Measurements from ENCODE around the gene GARIN5B. TPM values are rescaled to one million over a fixed set of nuclear protein-coding genes. Genes with fewer than 3 reads are reported as not detected.
A peak's percentile ranks its signal among the peaks of the same experiment; 100 is the strongest.

GARIN5B gene
- total and polyA plus RNA-seq, 2 experiments from 2014 or later: not detected

DNA sequence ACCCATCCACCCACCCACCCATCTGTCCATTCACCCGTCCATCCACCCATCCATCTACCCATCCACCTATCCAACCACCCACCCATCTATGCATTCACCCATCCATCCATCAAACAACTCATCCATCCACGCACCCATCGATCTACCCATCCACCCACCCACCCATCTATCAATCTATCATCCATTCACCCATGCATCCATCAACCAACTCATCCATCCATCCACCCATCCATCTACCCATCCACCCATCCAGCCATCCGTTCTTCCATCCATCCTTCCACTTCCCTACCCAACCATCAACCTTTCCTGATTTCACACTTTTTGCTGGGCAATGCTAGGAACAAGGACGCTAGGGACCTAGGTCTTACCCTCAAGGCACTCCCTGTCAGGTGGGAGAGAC is 19.0 kb upstream of the GARIN5B start:
- Histone ChIP-seq H3K4me3 (no peak overlapping the region), H4K20me1 (replicated peaks; ENCODE audit: insufficient read depth) (peaks cover 16% of the 10 kb centered on the region), H3K79me2 (replicated peaks; ENCODE audit: insufficient read depth) (peaks cover 17% of the 10 kb centered on the region), H3K27me3 (ENCODE audit: insufficient read depth) (peaks cover 33% of the 10 kb centered on the region), H2AFZ (no peak overlapping the region), H3K9me2 (ENCODE audit: insufficient read depth) (no peaks in the 10 kb centered on the region), H3K36me3 (ENCODE audit: insufficient read depth) (peaks cover 4% of the 10 kb centered on the region; the same call in 1 of the 2 replicates), H3F3A (replicated peaks; ENCODE audit: low read depth) (peaks cover 22% of the 10 kb centered on the region), H3K27ac (ENCODE audit: low read depth) (no peak overlapping the region), H3K4me2 (no peak overlapping the region), H3K4me1 (ENCODE audit: insufficient read depth) (peaks cover 30% of the 10 kb centered on the region)
- Mint-ChIP-seq H3K4me3 (peak overlapping the region; percentile 40; the same call in 1 of the 3 replicates), H3K36me3 (ENCODE audit: low read depth) (peaks cover 17% of the 10 kb centered on the region), H3K27ac (no peak overlapping the region), H3K4me1 (peaks cover 33% of the 10 kb centered on the region), H3K27me3 (ENCODE audit: insufficient read depth, low read depth, poor library complexity) (peaks cover 46% of the 10 kb centered on the region), H3K9me3 (peaks cover 5% of the 10 kb centered on the region; the same call in 2 of the 3 replicates)
- no peak for ATAC-seq
- DNase-seq (ENCODE audit: low spot score): no peak
- TF ChIP-seq, protein P1, sequence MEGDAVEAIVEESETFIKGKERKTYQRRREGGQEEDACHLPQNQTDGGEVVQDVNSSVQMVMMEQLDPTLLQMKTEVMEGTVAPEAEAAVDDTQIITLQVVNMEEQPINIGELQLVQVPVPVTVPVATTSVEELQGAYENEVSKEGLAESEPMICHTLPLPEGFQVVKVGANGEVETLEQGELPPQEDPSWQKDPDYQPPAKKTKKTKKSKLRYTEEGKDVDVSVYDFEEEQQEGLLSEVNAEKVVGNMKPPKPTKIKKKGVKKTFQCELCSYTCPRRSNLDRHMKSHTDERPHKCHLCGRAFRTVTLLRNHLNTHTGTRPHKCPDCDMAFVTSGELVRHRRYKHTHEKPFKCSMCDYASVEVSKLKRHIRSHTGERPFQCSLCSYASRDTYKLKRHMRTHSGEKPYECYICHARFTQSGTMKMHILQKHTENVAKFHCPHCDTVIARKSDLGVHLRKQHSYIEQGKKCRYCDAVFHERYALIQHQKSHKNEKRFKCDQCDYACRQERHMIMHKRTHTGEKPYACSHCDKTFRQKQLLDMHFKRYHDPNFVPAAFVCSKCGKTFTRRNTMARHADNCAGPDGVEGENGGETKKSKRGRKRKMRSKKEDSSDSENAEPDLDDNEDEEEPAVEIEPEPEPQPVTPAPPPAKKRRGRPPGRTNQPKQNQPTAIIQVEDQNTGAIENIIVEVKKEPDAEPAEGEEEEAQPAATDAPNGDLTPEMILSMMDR (conservative IDR thresholded peaks at IDR 0.05; ENCODE audit: low read depth in 2 of 2): no peak
- TF ChIP-seq, protein P2, sequence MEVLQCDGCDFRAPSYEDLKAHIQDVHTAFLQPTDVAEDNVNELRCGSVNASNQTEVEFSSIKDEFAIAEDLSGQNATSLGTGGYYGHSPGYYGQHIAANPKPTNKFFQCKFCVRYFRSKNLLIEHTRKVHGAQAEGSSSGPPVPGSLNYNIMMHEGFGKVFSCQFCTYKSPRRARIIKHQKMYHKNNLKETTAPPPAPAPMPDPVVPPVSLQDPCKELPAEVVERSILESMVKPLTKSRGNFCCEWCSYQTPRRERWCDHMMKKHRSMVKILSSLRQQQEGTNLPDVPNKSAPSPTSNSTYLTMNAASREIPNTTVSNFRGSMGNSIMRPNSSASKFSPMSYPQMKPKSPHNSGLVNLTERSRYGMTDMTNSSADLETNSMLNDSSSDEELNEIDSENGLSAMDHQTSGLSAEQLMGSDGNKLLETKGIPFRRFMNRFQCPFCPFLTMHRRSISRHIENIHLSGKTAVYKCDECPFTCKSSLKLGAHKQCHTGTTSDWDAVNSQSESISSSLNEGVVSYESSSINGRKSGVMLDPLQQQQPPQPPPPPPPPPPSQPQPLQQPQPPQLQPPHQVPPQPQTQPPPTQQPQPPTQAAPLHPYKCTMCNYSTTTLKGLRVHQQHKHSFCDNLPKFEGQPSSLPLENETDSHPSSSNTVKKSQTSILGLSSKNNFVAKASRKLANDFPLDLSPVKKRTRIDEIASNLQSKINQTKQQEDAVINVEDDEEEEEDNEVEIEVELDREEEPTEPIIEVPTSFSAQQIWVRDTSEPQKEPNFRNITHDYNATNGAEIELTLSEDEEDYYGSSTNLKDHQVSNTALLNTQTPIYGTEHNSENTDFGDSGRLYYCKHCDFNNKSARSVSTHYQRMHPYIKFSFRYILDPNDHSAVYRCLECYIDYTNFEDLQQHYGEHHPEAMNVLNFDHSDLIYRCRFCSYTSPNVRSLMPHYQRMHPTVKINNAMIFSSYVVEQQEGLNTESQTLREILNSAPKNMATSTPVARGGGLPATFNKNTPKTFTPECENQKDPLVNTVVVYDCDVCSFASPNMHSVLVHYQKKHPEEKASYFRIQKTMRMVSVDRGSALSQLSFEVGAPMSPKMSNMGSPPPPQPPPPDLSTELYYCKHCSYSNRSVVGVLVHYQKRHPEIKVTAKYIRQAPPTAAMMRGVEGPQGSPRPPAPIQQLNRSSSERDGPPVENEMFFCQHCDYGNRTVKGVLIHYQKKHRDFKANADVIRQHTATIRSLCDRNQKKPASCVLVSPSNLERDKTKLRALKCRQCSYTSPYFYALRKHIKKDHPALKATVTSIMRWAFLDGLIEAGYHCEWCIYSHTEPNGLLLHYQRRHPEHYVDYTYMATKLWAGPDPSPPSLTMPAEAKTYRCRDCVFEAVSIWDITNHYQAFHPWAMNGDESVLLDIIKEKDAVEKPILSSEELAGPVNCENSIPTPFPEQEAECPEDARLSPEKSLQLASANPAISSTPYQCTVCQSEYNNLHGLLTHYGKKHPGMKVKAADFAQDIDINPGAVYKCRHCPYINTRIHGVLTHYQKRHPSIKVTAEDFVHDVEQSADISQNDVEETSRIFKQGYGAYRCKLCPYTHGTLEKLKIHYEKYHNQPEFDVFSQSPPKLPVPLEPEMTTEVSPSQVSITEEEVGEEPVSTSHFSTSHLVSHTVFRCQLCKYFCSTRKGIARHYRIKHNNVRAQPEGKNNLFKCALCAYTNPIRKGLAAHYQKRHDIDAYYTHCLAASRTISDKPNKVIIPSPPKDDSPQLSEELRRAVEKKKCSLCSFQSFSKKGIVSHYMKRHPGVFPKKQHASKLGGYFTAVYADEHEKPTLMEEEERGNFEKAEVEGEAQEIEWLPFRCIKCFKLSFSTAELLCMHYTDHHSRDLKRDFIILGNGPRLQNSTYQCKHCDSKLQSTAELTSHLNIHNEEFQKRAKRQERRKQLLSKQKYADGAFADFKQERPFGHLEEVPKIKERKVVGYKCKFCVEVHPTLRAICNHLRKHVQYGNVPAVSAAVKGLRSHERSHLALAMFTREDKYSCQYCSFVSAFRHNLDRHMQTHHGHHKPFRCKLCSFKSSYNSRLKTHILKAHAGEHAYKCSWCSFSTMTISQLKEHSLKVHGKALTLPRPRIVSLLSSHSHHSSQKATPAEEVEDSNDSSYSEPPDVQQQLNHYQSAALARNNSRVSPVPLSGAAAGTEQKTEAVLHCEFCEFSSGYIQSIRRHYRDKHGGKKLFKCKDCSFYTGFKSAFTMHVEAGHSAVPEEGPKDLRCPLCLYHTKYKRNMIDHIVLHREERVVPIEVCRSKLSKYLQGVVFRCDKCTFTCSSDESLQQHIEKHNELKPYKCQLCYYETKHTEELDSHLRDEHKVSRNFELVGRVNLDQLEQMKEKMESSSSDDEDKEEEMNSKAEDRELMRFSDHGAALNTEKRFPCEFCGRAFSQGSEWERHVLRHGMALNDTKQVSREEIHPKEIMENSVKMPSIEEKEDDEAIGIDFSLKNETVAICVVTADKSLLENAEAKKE (CRISPR knock-in tag; IDR thresholded peaks at IDR 0.05): no peak
- TF ChIP-seq ZNF331 (CRISPR knock-in tag; IDR thresholded peaks at IDR 0.05; ENCODE audit: low read depth) (no peak), POLR2AphosphoS5 (IDR thresholded peaks at IDR 0.05; ENCODE audit: low read depth) (no peak), CREB1 (CRISPR knock-in tag; IDR thresholded peaks at IDR 0.05; ENCODE audit: low read depth) (no peak), JUNB (IDR thresholded peaks at IDR 0.05; ENCODE audit: unreplicated experiment) (no peak), STAT1 (IDR thresholded peaks at IDR 0.05; ENCODE audit: unreplicated experiment) (no peak), EZH2phosphoT487 (IDR thresholded peaks at IDR 0.05; ENCODE audit: unreplicated experiment) (no peak), NANOG (IDR thresholded peaks at IDR 0.05; ENCODE audit: borderline replicate concordance) (no peak), EZH2 (IDR thresholded peaks at IDR 0.05; ENCODE audit: low read depth, unreplicated experiment) (no peak), ZNF114 (CRISPR knock-in tag; IDR thresholded peaks at IDR 0.05) (no peak)
- TF ChIP-seq, protein P3, sequence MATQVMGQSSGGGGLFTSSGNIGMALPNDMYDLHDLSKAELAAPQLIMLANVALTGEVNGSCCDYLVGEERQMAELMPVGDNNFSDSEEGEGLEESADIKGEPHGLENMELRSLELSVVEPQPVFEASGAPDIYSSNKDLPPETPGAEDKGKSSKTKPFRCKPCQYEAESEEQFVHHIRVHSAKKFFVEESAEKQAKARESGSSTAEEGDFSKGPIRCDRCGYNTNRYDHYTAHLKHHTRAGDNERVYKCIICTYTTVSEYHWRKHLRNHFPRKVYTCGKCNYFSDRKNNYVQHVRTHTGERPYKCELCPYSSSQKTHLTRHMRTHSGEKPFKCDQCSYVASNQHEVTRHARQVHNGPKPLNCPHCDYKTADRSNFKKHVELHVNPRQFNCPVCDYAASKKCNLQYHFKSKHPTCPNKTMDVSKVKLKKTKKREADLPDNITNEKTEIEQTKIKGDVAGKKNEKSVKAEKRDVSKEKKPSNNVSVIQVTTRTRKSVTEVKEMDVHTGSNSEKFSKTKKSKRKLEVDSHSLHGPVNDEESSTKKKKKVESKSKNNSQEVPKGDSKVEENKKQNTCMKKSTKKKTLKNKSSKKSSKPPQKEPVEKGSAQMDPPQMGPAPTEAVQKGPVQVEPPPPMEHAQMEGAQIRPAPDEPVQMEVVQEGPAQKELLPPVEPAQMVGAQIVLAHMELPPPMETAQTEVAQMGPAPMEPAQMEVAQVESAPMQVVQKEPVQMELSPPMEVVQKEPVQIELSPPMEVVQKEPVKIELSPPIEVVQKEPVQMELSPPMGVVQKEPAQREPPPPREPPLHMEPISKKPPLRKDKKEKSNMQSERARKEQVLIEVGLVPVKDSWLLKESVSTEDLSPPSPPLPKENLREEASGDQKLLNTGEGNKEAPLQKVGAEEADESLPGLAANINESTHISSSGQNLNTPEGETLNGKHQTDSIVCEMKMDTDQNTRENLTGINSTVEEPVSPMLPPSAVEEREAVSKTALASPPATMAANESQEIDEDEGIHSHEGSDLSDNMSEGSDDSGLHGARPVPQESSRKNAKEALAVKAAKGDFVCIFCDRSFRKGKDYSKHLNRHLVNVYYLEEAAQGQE (IDR thresholded peaks at IDR 0.05; ENCODE audit: unreplicated experiment): no peak
- TF ChIP-seq, protein P4, sequence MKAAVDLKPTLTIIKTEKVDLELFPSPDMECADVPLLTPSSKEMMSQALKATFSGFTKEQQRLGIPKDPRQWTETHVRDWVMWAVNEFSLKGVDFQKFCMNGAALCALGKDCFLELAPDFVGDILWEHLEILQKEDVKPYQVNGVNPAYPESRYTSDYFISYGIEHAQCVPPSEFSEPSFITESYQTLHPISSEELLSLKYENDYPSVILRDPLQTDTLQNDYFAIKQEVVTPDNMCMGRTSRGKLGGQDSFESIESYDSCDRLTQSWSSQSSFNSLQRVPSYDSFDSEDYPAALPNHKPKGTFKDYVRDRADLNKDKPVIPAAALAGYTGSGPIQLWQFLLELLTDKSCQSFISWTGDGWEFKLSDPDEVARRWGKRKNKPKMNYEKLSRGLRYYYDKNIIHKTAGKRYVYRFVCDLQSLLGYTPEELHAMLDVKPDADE (IDR thresholded peaks at IDR 0.05): no peak
